NCI-H2107 treated with DMSO at 0.1 percent for 48 hours (cell line): ENCODE data around the gene EDNRB.
"Not testable (repeated sequence)": the region's sequence is repeated elsewhere in the genome, so short reads cannot be mapped to it uniquely, and the experiment has no call there.

Source experiments
- DNase-seq: peaks from one replicate; lab custom pipeline; 2025; ENCODE audit not compliant: unreplicated experiment; lab: John Stamatoyannopoulos, UW

EDNRB gene

GRCh38 chr13:77896977-77897376 is 21.7 kb downstream of the EDNRB start:
- no peak for DNase-seq

- DNase-seq: no peak
Measured at GRCh38 chr13:77896536-77896935, 22.1 kb downstream of the EDNRB start.

- no peak for DNase-seq
Measured at GRCh38 chr13:77894743-77895142, 23.9 kb downstream of the EDNRB start.

GRCh38 chr13:77893066-77893465 is 25.6 kb downstream of the EDNRB start:
- DNase-seq: no peak

GRCh38 chr13:77892491-77892890 is 26.1 kb downstream of the EDNRB start:
- no peak for DNase-seq

GRCh38 chr13:77891486-77891885 is 27.1 kb downstream of the EDNRB start:
- DNase-seq: no peak

- DNase-seq: no peak
Measured at GRCh38 chr13:77891041-77891440, 27.6 kb downstream of the EDNRB start.

- no peak for DNase-seq
Measured at GRCh38 chr13:77883328-77883727, 35.3 kb downstream of the EDNRB start.

GRCh38 chr13:77878190-77878589 is 40.4 kb downstream of the EDNRB start:
- no peak for DNase-seq

GRCh38 chr13:77876176-77876575 is 42.5 kb downstream of the EDNRB start:
- no peak for DNase-seq

- no peak for DNase-seq
Measured at GRCh38 chr13:77874406-77874805, 44.2 kb downstream of the EDNRB start.

- DNase-seq: no peak
Measured at GRCh38 chr13:77872995-77873394, 45.6 kb downstream of the EDNRB start.

- DNase-seq: no peak
Measured at GRCh38 chr13:77871596-77871995, 47.0 kb downstream of the EDNRB start.

GRCh38 chr13:77868717-77869116 is 49.9 kb downstream of the EDNRB start:
- DNase-seq: no peak

GRCh38 chr13:77866971-77867370 is 51.7 kb downstream of the EDNRB start:
- DNase-seq: no peak

GRCh38 chr13:77865622-77866021 is 53.0 kb downstream of the EDNRB start:
- no peak for DNase-seq

- DNase-seq: no peak
Measured at GRCh38 chr13:77863144-77863543, 55.5 kb downstream of the EDNRB start.

GRCh38 chr13:77861741-77862140 is 56.9 kb downstream of the EDNRB start:
- DNase-seq: no peak

GRCh38 chr13:77860507-77860981 is 58.1 kb downstream of the EDNRB start:
- DNase-seq: no peak

- no peak for DNase-seq
Measured at GRCh38 chr13:77859450-77859849, 59.2 kb downstream of the EDNRB start.

GRCh38 chr13:77857531-77858209 is 61.0 kb downstream of the EDNRB start:
- no peak for DNase-seq

GRCh38 chr13:77853703-77854102 is 64.9 kb downstream of the EDNRB start:
- no peak for DNase-seq

GRCh38 chr13:77848050-77848449 is 70.6 kb downstream of the EDNRB start:
- DNase-seq: not testable (repeated sequence)
